ENCODE results near the gene LRFN2.
A peak's percentile ranks its signal among the peaks of the same experiment; 100 is the strongest.

Gene LRFN2

GRCh38 chr6:40469323-40469722 is 117.8 kb downstream of the LRFN2 start:
- no peak for DNase-seq

GRCh38 chr6:40466986-40467539 is 120.1 kb downstream of the LRFN2 start:
- DNase-seq = no peak

GRCh38 chr6:40461643-40462042 is 125.5 kb downstream of the LRFN2 start:
- no peak for DNase-seq

GRCh38 chr6:40460380-40460779 is 126.8 kb downstream of the LRFN2 start:
- no peak for DNase-seq

DNA sequence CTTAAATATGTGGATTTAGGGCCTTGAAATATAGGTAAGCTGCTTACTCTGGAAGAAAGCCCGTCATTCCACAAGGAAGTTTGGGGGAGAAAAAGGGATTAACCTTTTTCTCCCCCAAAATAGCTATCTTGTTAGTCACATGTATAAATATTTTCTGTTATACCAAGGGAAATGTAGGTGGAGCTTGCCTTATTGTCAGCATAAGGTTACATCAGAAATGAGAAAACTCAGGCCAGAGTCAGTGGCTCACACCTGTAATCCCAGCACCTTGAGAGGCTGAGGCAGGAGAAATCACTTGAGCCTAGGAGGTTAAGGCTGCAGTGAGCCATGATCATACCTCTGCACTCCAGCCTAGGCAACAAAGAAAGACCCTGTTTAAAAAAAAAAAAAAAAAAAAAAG is 129.9 kb downstream of the LRFN2 start:
- DNase-seq = no peak

GRCh38 chr6:40456390-40457013 is 130.7 kb downstream of the LRFN2 start:
- DNase-seq = no peak

DNA sequence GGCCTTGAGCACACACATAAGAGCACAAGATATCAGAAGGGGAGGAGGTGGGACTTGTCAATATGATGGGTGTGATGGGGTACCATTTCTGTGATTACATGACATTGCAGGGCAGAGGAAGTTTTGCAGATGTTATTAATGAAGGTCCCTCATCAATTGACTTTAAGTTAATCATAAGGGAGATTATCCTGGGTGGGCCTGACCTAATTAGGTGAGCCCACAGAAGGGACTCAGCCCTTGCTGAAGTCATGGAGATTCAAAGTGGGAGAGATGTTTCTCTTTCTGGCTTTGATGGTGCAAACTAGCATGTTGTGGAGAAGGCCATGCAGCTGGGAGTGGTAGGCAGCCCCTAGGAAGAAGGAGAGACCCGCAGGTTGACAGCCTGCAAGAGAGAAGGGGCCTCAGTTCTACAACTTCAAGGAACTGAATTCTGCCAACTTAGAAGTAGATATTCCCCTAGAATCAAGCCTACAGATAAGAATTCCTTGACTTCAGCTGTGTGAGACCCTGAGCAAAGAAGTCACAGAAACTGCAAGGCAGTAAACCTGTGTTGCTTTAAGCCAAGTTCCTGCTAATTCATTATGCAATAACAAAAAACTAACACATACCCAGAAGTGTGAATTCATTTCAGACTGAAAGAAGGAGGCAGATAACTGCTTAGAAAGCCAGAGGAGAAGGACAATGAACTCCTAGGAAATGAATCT is 131.3 kb downstream of the LRFN2 start:
- DNase-seq = no peak

GRCh38 chr6:40450483-40450882 is 136.7 kb downstream of the LRFN2 start:
- DNase-seq = no peak

- DNase-seq = no peak
Observed at GRCh38 chr6:40444811-40445210, 142.4 kb downstream of the LRFN2 start.

DNA sequence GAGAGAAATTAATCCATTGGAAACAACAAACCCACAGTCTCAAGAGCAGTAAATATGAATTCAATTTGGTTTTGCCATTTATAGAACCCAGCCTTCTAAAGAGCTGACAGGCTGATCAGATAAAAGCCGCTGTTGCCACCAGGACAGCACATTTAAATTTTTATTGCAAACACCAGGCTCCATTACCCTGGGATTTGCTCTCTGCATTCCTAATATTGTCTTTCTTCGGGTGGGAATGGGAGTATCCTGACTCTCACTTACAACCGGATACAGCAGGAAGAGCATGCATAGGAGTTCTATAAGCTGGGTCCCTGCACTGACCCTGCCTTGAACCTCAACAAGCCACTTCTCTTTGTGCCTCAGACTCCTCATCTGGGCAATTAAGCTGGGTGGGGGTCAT is 142.9 kb downstream of the LRFN2 start:
- peak; percentile 4 to 5 for DNase-seq

GRCh38 chr6:40443842-40444241 is 143.3 kb downstream of the LRFN2 start:
- DNase-seq = no peak

DNA sequence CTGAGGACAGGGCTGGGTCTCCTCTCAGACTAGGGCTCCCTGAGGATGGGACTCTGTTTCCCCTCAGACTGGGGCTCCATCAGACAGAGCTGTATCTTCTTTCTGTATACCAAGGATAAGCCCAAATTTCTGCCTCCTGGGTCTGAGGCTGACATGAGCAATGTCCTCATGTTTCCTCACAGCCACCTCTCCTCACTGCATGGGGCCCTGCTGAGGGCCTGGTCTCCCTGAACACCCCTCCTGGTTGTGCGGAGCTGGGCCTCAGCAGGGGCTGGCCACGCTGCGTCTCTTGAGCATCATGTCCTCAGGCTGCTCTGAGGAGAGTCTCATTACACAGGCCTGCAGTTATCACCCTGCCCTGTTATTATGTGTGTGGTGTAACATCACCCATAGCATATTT is 144.6 kb downstream of the LRFN2 start:
- no peak for DNase-seq

DNA sequence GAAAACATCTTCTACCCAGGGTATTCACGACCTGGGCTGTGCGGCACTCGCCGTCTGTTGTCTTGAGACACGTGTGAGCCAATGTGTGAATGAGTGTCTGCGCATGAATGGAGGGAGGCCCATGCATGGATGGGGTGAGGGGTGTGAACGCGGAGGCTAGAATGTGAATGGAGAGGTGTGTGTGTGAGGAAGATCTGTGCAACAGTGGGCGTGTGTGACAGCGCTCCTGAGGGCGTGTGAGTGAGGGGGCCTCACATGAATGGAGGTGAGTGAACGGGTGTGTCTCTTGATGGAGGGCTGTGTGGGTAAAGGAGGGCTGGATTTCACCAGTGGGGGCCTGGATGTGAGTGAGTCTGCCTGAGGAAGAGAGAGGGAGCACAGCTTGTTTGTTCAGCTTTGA is 146.0 kb downstream of the LRFN2 start:
- DNase-seq = no peak

DNA sequence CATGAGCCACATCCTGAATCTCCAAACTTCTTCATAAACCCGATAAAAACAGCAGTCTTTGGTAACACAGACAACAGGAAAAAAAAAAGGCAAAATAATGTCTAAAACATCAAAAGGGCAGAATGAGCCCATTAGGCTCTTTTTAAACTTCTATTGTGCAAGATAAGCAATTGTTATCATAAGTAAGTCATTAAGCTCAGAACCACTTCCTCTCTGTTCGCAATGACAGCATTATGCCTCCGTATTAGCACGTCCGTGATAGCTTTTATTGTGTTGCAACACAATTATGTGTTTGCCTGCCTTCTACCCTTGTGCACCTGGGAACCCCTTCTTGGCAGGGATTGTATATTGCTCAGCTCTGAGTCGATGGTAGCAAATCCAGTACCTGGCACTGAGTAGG is 147.1 kb downstream of the LRFN2 start:
- DNase-seq = no peak

DNA sequence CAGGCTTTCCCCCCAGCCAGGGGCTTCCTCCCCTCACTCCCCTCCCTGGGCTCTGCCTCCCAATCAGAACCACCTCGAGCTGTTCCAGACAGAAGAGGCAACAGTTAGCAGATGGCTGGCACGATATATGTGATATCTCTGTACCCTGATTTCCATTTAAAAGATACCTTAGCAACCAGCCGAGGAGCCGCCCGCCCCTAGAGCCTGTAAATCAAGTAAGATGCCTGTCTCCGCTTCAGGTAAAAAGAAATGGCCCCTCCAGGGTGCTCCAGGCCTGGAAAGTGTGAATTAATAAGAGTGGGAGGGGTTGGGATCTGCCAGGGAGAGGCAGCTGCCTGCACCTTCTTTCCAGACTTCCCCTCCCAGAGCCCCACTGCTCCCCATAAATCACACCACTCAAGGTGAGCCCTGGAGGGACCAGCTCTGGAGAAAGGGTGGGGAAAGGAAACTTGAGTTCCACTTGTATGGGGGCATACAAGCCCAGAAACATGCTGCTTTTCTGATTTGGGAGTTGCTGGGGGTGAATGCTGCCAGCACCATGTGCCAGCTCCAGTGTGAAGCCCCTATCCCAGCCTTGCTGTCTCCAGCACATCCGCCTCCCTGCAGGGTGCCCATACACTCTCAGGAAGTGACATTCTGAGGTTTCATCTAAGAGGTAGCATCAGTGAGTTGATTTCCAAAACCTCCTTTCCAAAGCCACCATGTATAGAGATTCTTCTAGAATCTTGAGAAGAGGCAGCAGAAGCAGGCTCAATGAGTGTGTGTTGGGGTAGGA is 148.0 kb downstream of the LRFN2 start:
- DNase-seq = peak in 1 of 2 experiments; percentile 14

DNA sequence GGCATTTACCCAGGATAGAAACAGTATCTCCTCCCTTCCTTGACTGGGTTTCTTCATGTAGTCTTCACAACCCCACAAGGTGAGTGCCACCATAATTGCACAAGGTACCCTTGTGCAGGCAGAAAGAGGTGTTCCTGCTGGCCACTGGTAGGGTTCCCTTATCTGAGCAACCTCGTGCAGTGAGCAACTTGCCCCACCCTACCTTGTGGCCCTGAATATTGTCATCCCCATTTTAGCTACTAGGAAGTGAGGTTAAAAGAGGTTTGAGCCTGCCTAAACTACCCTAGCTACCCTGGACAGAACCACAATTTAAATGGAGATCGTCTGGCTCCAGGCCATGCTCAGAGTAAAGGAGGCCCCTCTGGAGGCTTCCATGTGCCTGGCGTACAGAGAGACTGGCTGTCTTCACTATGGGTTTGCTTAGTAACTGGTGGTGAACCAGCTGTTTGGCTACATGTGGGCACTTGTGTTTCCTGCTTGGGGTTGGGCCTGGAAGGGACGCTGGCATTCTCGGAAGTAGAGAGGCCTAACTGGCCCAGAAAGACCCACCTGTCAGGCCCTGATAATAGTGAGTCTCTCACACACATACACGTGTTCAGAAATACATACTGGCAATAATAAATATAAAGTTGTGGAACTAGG is 148.8 kb downstream of the LRFN2 start:
- no peak for DNase-seq

- no peak for DNase-seq
Observed at GRCh38 chr6:40437631-40438030, 149.5 kb downstream of the LRFN2 start.

- DNase-seq = no peak
Observed at GRCh38 chr6:40436685-40437604, 150.2 kb downstream of the LRFN2 start.

- no peak for DNase-seq
Observed at GRCh38 chr6:40432982-40433381, 154.2 kb downstream of the LRFN2 start.

GRCh38 chr6:40431706-40432105 is 155.5 kb downstream of the LRFN2 start:
- DNase-seq = no peak

GRCh38 chr6:40427196-40427595 is 160.0 kb downstream of the LRFN2 start:
- DNase-seq = no peak

All from NCI-H526 (cell line).